HG03565 (cell line): Measurements from ENCODE around the gene GSC.
"Not testable (repeated sequence)": the region's sequence is repeated elsewhere in the genome, so short reads cannot be mapped to it uniquely, and the experiment has no call there.

Experiments used
- ATAC-seq: cut with Tn5 transposase; IDR thresholded peaks from one replicate; pipeline ENCODE4 v1.9.1; 2021; ENCODE audit warnings: mild to moderate bottlenecking, moderate library complexity; ENCODE audit not compliant: unreplicated experiment

GSC gene

GRCh38 chr14:94747739-94748138 is 22.2 kb downstream of the GSC start:
- ATAC-seq = no peak

- ATAC-seq = not testable (repeated sequence)
Measured at GRCh38 chr14:94747153-94747552, 22.8 kb downstream of the GSC start.

- ATAC-seq = no peak
Measured at GRCh38 chr14:94746131-94746530, 23.8 kb downstream of the GSC start.

GRCh38 chr14:94738751-94739150 is 31.2 kb downstream of the GSC start:
- no peak for ATAC-seq

- no peak for ATAC-seq
Measured at GRCh38 chr14:94738097-94738496, 31.8 kb downstream of the GSC start.

GRCh38 chr14:94728950-94729349 is 41.0 kb downstream of the GSC start:
- ATAC-seq = no peak

GRCh38 chr14:94728440-94728839 is 41.5 kb downstream of the GSC start:
- ATAC-seq = not testable (repeated sequence)

- not testable (repeated sequence) for ATAC-seq
Measured at GRCh38 chr14:94726649-94727048, 43.3 kb downstream of the GSC start.

- ATAC-seq = no peak
Measured at GRCh38 chr14:94724993-94725392, 44.9 kb downstream of the GSC start.

- ATAC-seq = no peak
Measured at GRCh38 chr14:94722397-94722796, 47.5 kb downstream of the GSC start.
